SK-N-SH (cell line): ENCODE data around the gene MCEMP1. TPM values are rescaled to one million over a fixed set of nuclear protein-coding genes. Genes with fewer than 3 reads are reported as not detected.

Experiments used
- CTCF ChIA-PET: fragments of 300-600, 350-600 bp; formaldehyde crosslinking; extraction: SDS; loops from one replicate; lab custom pipeline; 2021; lab: Yijun Ruan, JAX
- POLR2A ChIA-PET: fragments of 350-600 bp; sonication (Branson Sonifier 250); formaldehyde crosslinking; extraction: SDS; loops from one replicate; lab custom pipeline; 2020; ENCODE audit warnings: antibody characterized with exemption, inconsistent platforms; lab: Yijun Ruan, JAX
- DNase-seq: peaks from one replicate; pipeline ENCODE4 v3.0.0; 2012
- H2AFZ ChIP-seq: fragments of 200-600 bp; sonication (generic); 2 replicates; pipeline ENCODE4 v1.8.1; 2016; ENCODE audit warnings: antibody characterized with exemption, mild to moderate bottlenecking, low read depth
- H3F3A ChIP-seq: fragments of 200-600 bp; sonication (generic); replicated peaks from 2 replicates; pipeline ENCODE3; 2016; ENCODE audit warnings: antibody characterized with exemption, mild to moderate bottlenecking; ENCODE audit not compliant: insufficient read depth
- H3K27ac ChIP-seq, 2 experiments: fragments of 200-500 bp in 1 of 2; fragments of 200-600 bp in 1 of 2; sonication (Bioruptor generic) in 1 of 2; sonication (generic), shearing (Covaris generic) in 1 of 2; 2 replicates each; pipeline versions ENCODE4 v1.5.1 to v1.6.1; 2014 to 2016; ENCODE audit warnings: low read depth in 2 of 2, inconsistent platforms in 1 of 2, low read length in 1 of 2, mild to moderate bottlenecking in 1 of 2, mixed read lengths in 1 of 2
- H3K27me3 ChIP-seq: fragments of 200-600 bp; sonication (generic), shearing (Covaris generic); 2 replicates; pipeline ENCODE4 v1.6.1; 2016; ENCODE audit warnings: mixed run types; ENCODE audit not compliant: insufficient read depth
- H3K36me3 ChIP-seq, 2 experiments: fragments of 200-500 bp in 1 of 2; fragments of 200-600 bp in 1 of 2; sonication (Bioruptor generic) in 1 of 2; sonication (generic) in 1 of 2; replicated peaks in 1 of 2; 2 replicates each; pipeline versions ENCODE3 to v1.5.1; 2014 to 2016; ENCODE audit warnings: low read length in 1 of 2, mild to moderate bottlenecking in 1 of 2; ENCODE audit not compliant: insufficient read depth in 2 of 2, control insufficient read depth in 1 of 2
- H3K4me1 ChIP-seq, 2 experiments: fragments of 200-500 bp in 1 of 2; fragments of 200-600 bp in 1 of 2; sonication (Bioruptor generic) in 1 of 2; sonication (generic), shearing (Covaris generic) in 1 of 2; 2 replicates each; pipeline versions ENCODE4 v1.5.1 to v1.6.1; 2014 to 2016; ENCODE audit warnings: low read depth in 1 of 2, low read length in 1 of 2, mixed run types in 1 of 2; ENCODE audit not compliant: insufficient read depth in 2 of 2, control insufficient read depth in 1 of 2
- H3K4me2 ChIP-seq: fragments of 200-600 bp; sonication (generic), shearing (Covaris generic); 2 replicates; pipeline ENCODE4 v1.6.1; 2017; ENCODE audit warnings: mixed run types
- H3K4me3 ChIP-seq, 2 experiments: fragments of 200-500 bp in 1 of 2; fragments of 200-600 bp in 1 of 2; sonication (Bioruptor generic) in 1 of 2; sonication (generic), shearing (Covaris generic) in 1 of 2; 2 replicates each; pipeline versions ENCODE4 v1.5.1 to v1.8.1; 2014 to 2016; ENCODE audit warnings: low read depth in 2 of 2, inconsistent platforms in 1 of 2, low read length in 1 of 2, mild to moderate bottlenecking in 1 of 2, mixed read lengths in 1 of 2, moderate library complexity in 1 of 2
- H3K79me2 ChIP-seq: fragments of 200-600 bp; sonication (generic); 2 replicates; pipeline ENCODE4 v1.8.1; 2017; ENCODE audit warnings: mild to moderate bottlenecking; ENCODE audit not compliant: insufficient read depth
- H3K9ac ChIP-seq: fragments of 200-600 bp; sonication (generic); 2 replicates; pipeline ENCODE4 v1.6.1; 2017; ENCODE audit warnings: mixed run types
- H3K9me2 ChIP-seq: fragments of 200-600 bp; sonication (generic); 2 replicates; pipeline ENCODE4 v1.6.1; 2017; ENCODE audit warnings: mixed run types
- H3K9me3 ChIP-seq: fragments of 200-600 bp; sonication (generic); 2 replicates; pipeline ENCODE4 v1.6.1; 2017; ENCODE audit warnings: mixed run types, mild to moderate bottlenecking, moderate library complexity
- H4K20me1 ChIP-seq: fragments of 200-600 bp; sonication (generic); 2 replicates; pipeline ENCODE4 v1.6.1; 2017; ENCODE audit warnings: mild to moderate bottlenecking, mixed run types; ENCODE audit not compliant: insufficient read depth
- CTCF ChIP-seq: fragments of 200-600 bp; sonication (generic); IDR thresholded peaks from 2 replicates; pipeline ENCODE4 v1.6.1; 2017; ENCODE audit warnings: antibody characterized with exemption, mild to moderate bottlenecking, moderate library complexity
- EP300 ChIP-seq, 2 experiments: IDR thresholded peaks; 2 replicates each; pipeline versions ENCODE4 v1.4.0 to v1.6.1; 2012; ENCODE audit warnings: borderline replicate concordance in 1 of 2, low read depth in 1 of 2, low read length in 1 of 2
- EZH2phosphoT487 ChIP-seq: fragments of 200-600 bp; sonication (generic); IDR thresholded peaks from 2 replicates; pipeline ENCODE4 v1.6.1; 2017; ENCODE audit warnings: low read depth, mixed run types, mild to moderate bottlenecking, antibody characterized with exemption, moderate library complexity, borderline replicate concordance
- FOXM1 ChIP-seq: IDR thresholded peaks from 2 replicates; pipeline ENCODE4 v1.4.0; 2012; ENCODE audit warnings: low read depth, mild to moderate bottlenecking
- GABPA ChIP-seq: IDR thresholded peaks from 2 replicates; pipeline ENCODE4 v1.4.0; 2012; ENCODE audit warnings: low read depth, mild to moderate bottlenecking
- MEF2A ChIP-seq: IDR thresholded peaks from 2 replicates; pipeline ENCODE4 v1.4.0; 2012; ENCODE audit warnings: low read depth, borderline replicate concordance
- MXI1 ChIP-seq: IDR thresholded peaks from 2 replicates; pipeline ENCODE4 v1.6.1; 2012; ENCODE audit warnings: mild to moderate bottlenecking, low read depth, low read length, improper control_type of control experiment
- RAD21 ChIP-seq: IDR thresholded peaks from 2 replicates; pipeline ENCODE4 v1.6.1; 2012; ENCODE audit warnings: mild to moderate bottlenecking, low read length
- RFX5 ChIP-seq: IDR thresholded peaks from 2 replicates; pipeline ENCODE4 v1.6.1; 2012; ENCODE audit warnings: mild to moderate bottlenecking, improper control_type of control experiment, low read length
- RXRA ChIP-seq: IDR thresholded peaks from 2 replicates; pipeline ENCODE4 v1.4.0; 2012; ENCODE audit warnings: low read depth, mild to moderate bottlenecking, borderline replicate concordance
- SIN3A ChIP-seq: IDR thresholded peaks from 2 replicates; pipeline ENCODE4 v1.6.1; 2012; ENCODE audit warnings: low read depth, mild to moderate bottlenecking, low read length, moderate library complexity, borderline replicate concordance
- TAF1 ChIP-seq: IDR thresholded peaks from 2 replicates; pipeline ENCODE4 v1.6.1; 2012; ENCODE audit warnings: low read depth, mild to moderate bottlenecking, low read length, moderate library complexity, borderline replicate concordance
- TEAD4 ChIP-seq: IDR thresholded peaks from 2 replicates; pipeline ENCODE4 v1.4.0; 2012; ENCODE audit warnings: mild to moderate bottlenecking, borderline replicate concordance; ENCODE audit not compliant: insufficient read depth
- WGBS: methylation state at CpG from one replicate; pipeline ENCODE4 v1.1.6; 2017; ENCODE audit warnings: low lambda C conversion rate; 5-methylcytosine and 5-hydroxymethylcytosine counted together
- polyA plus RNA-seq, 3 experiments: library from polyadenylated mRNA; depleted of rRNA; stranded (reverse); fragments of >200 nt; gene quantifications; 2 replicates each; pipeline ENCODE4 v1.2.3, GENCODE V29; 2012

Gene MCEMP1
- polyA plus RNA-seq, 1 of the 3 experiments (the other 2 are of a cell fraction), result not detected

DNA sequence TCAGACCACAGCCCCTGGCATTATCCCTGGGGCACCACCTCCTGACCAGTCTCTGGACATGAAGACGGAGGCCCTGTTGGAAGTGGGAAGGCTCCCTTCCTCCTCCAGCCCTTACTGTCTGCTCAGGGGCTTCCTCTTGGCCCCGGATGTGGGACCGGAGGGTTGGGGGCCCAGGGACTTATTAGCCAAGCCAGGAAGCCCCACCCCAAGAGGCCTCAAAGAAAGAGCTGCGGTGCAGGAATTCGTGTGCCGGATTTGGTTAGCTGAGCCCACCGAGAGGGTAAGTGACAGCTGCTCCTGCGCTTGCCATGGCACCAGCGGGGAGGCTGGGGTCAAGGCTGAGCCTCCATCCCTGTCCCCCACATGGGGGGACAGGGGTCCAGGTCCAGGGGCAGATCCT, 8.0 kb upstream of the MCEMP1 start, which contains the start of gene RETN:
TSS of gene RETN (plus strand) at position 208 of the 400 bp plus-strand sequence. CDS start 278 bp downstream, outside the sequence.
- Histone ChIP-seq H4K20me1 (no peaks in the 10 kb centered on the region), H3K79me2 (no peaks in the 10 kb centered on the region), H3K4me1 (no peaks in the 10 kb centered on the region), H3K9ac (no peak within 1 kb of the TSS), H2AFZ (no peak within 1 kb of the TSS), H3F3A (no peaks in the 10 kb centered on the region), H3K27me3 (peaks cover 66% of the 10 kb centered on the region), H3K9me3 (no peaks in the 10 kb centered on the region), H3K36me3 (no peaks in the 10 kb centered on the region), H3K9me2 (no peaks in the 10 kb centered on the region), H3K4me3 (no peak within 1 kb of the TSS), H3K27ac (no peak within 1 kb of the TSS), H3K4me2 (no peak within 1 kb of the TSS)
- CTCF ChIA-PET, result interaction anchor here (0.6 to 4.3 kb wide), 6 partner anchors 12 to 315 kb away, joined by 3 to 16 read pairs (median 6); partner anchors contain the start of gene TRAPPC5
- no peak for DNase-seq
- TF ChIP-seq RFX5, result no peak
- TF ChIP-seq TAF1, result no peak
- no peak for TF ChIP-seq MEF2A
- no peak for TF ChIP-seq SIN3A
- TF ChIP-seq CTCF, result no peak
- no peak for TF ChIP-seq RAD21
- TF ChIP-seq GABPA, result no peak
- no peak for TF ChIP-seq EP300 (IDR thresholded peaks at IDR 0.05; ENCODE audit: borderline replicate concordance in 1 of 2, low read depth in 1 of 2, low read length in 1 of 2)
- WGBS, result 40% methylated on average over 5 of the region's 9 CpGs
- POLR2A ChIA-PET, result no interaction called here

- no peaks in the 10 kb centered on the region for H3K79me2 ChIP-seq
- H3K9me3 ChIP-seq, result no peaks in the 10 kb centered on the region
- no peak overlapping the region for H3K4me2 ChIP-seq
- H3K4me1 ChIP-seq, result no peaks in the 10 kb centered on the region
- no peak for TF ChIP-seq RXRA
- TF ChIP-seq TAF1, result no peak
- no peak for TF ChIP-seq FOXM1
- TF ChIP-seq RAD21, result no peak
- no peak for TF ChIP-seq MXI1
- no peak for TF ChIP-seq GABPA
- no peak for TF ChIP-seq TEAD4
- TF ChIP-seq EZH2phosphoT487, result no peak
- H3K9ac ChIP-seq, result no peak overlapping the region
- no peaks in the 10 kb centered on the region for H3F3A ChIP-seq
- H3K27me3 ChIP-seq, result peaks cover 58% of the 10 kb centered on the region
- no peak overlapping the region for H3K27ac ChIP-seq
- DNase-seq, result no peak
- no peak overlapping the region for H2AFZ ChIP-seq
- H3K9me2 ChIP-seq, result no peaks in the 10 kb centered on the region
- H3K36me3 ChIP-seq, result no peaks in the 10 kb centered on the region
- WGBS, result 24% methylated on average over 7 of the region's 9 CpGs
- ChIA-PET CTCF (interaction anchor here (0.6 to 4.3 kb wide), 6 partner anchors 11 to 635 kb away, joined by 3 to 16 read pairs (median 4); partner anchors contain the start of gene TRAPPC5), POLR2A (no interaction called here)
- no peak overlapping the region for H3K4me3 ChIP-seq
- H4K20me1 ChIP-seq, result no peaks in the 10 kb centered on the region
These were observed 7.2 kb upstream of the MCEMP1 start for GRCh38 chr19:7669641-7670040.
